ENCODE data around the gene CREB3L4.

DNA sequence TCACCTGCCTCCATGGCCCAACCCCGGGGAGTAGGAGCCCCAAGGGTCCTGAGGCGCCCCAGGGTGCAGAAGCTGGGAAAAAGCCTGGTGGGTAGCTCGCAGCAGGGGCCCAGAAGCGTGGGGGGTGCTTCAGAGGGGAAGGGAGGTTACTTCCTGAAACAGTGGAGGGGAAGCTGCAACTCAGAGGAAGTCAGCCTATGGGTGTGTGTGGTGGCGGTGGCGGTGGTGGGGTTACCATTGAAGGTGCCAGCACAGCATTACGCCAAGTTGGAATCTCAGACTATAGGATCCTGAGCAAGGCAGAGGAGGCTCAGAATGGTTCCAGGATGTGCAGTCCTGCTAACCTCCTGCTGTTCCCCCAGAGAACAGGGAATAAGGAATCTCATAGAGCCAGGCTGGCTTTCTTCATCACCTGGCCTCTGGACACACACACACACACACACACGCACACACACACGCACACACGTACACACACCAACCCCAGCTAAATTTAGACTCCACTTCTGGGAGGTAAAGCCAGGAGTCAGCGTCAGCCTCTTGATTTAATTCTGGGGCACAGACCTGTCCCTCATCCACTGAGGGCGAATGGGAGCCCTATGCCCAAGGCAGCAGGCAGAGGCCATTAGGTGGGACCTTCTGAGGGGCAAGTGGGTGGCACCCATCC is 22.4 kb upstream of the CREB3L4 start:
- TF ChIP-seq POLR2AphosphoS5 (IDR thresholded peaks at IDR 0.05; ENCODE audit: low read depth, low read length), result no peak
- TF ChIP-seq, protein P1, sequence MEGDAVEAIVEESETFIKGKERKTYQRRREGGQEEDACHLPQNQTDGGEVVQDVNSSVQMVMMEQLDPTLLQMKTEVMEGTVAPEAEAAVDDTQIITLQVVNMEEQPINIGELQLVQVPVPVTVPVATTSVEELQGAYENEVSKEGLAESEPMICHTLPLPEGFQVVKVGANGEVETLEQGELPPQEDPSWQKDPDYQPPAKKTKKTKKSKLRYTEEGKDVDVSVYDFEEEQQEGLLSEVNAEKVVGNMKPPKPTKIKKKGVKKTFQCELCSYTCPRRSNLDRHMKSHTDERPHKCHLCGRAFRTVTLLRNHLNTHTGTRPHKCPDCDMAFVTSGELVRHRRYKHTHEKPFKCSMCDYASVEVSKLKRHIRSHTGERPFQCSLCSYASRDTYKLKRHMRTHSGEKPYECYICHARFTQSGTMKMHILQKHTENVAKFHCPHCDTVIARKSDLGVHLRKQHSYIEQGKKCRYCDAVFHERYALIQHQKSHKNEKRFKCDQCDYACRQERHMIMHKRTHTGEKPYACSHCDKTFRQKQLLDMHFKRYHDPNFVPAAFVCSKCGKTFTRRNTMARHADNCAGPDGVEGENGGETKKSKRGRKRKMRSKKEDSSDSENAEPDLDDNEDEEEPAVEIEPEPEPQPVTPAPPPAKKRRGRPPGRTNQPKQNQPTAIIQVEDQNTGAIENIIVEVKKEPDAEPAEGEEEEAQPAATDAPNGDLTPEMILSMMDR (IDR thresholded peaks at IDR 0.05), result no peak
- TF ChIP-seq, protein P2, sequence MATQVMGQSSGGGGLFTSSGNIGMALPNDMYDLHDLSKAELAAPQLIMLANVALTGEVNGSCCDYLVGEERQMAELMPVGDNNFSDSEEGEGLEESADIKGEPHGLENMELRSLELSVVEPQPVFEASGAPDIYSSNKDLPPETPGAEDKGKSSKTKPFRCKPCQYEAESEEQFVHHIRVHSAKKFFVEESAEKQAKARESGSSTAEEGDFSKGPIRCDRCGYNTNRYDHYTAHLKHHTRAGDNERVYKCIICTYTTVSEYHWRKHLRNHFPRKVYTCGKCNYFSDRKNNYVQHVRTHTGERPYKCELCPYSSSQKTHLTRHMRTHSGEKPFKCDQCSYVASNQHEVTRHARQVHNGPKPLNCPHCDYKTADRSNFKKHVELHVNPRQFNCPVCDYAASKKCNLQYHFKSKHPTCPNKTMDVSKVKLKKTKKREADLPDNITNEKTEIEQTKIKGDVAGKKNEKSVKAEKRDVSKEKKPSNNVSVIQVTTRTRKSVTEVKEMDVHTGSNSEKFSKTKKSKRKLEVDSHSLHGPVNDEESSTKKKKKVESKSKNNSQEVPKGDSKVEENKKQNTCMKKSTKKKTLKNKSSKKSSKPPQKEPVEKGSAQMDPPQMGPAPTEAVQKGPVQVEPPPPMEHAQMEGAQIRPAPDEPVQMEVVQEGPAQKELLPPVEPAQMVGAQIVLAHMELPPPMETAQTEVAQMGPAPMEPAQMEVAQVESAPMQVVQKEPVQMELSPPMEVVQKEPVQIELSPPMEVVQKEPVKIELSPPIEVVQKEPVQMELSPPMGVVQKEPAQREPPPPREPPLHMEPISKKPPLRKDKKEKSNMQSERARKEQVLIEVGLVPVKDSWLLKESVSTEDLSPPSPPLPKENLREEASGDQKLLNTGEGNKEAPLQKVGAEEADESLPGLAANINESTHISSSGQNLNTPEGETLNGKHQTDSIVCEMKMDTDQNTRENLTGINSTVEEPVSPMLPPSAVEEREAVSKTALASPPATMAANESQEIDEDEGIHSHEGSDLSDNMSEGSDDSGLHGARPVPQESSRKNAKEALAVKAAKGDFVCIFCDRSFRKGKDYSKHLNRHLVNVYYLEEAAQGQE (IDR thresholded peaks at IDR 0.05; ENCODE audit: insufficient read depth in 1 of 2, low read depth in 2 of 2, low read length in 1 of 2), result no peak

All from Panc1 (cell line).